CD14-positive monocyte (primary cell): ENCODE data around the gene TBL1XR1. TPM values are rescaled to one million over a fixed set of nuclear protein-coding genes. Genes with fewer than 3 reads are reported as not detected.
A peak's percentile ranks its signal among the peaks of the same experiment; 100 is the strongest.

Source experiments
- DNase-seq, 3 donors: peaks; one replicate each; pipeline ENCODE4 v3.0.0-alpha.2; 2011 to 2022
- H2AFZ ChIP-seq: 2 replicates; pipeline ENCODE4 v1.6.0; 2012; ENCODE audit warnings: mild to moderate bottlenecking, low read depth, low read length, inconsistent platforms; ENCODE audit not compliant: insufficient read depth, poor library complexity, severe bottlenecking
- H3K27ac ChIP-seq, 2 donors: 1 replicate in 1 of 2; 2 replicates in 1 of 2; pipeline ENCODE4 v1.5.1; 2012 to 2013; ENCODE audit warnings: low read length in 2 of 2, control low read depth in 1 of 2, inconsistent platforms in 1 of 2, low read depth in 1 of 2, mild to moderate bottlenecking in 1 of 2
- H3K27me3 ChIP-seq, 2 donors: one replicate each; pipeline versions ENCODE4 v1.6.0 to v1.6.1; 2011 to 2013; ENCODE audit warnings: low read length in 2 of 2; ENCODE audit not compliant: control insufficient read depth in 2 of 2, insufficient read depth in 2 of 2
- H3K36me3 ChIP-seq, 2 donors: replicated peaks in 1 of 2; 1 replicate in 1 of 2; 2 replicates in 1 of 2; pipeline versions ENCODE4 v1.5.1 to v1.6.1; 2012 to 2013; ENCODE audit warnings: low read length in 2 of 2, control low read depth in 1 of 2, inconsistent platforms in 1 of 2, mild to moderate bottlenecking in 1 of 2; ENCODE audit not compliant: insufficient read depth in 2 of 2, control insufficient read depth in 1 of 2
- H3K4me1 ChIP-seq, 2 donors: 1 replicate in 1 of 2; 2 replicates in 1 of 2; pipeline versions ENCODE4 v1.5.1 to v1.6.1; 2012 to 2013; ENCODE audit warnings: low read length in 2 of 2, control low read depth in 1 of 2, inconsistent platforms in 1 of 2, mild to moderate bottlenecking in 1 of 2, moderate library complexity in 1 of 2; ENCODE audit not compliant: insufficient read depth in 2 of 2, control insufficient read depth in 1 of 2
- H3K4me2 ChIP-seq: replicated peaks from 2 replicates; pipeline ENCODE3; 2012; ENCODE audit warnings: low read length, moderate library complexity, mild to moderate bottlenecking; ENCODE audit not compliant: poor library complexity, severe bottlenecking; ENCODE audit errors: extremely low read depth
- H3K4me3 ChIP-seq, 3 experiments: fragments of 200-600 bp in 1 of 3; sonication (generic) in 1 of 3; replicated peaks in 1 of 3; 1 replicate in 2 of 3; 2 replicates in 1 of 3; pipeline ENCODE4 v1.5.1; 2011 to 2013; ENCODE audit warnings: low read length in 3 of 3, mild to moderate bottlenecking in 3 of 3, control low read depth in 2 of 3, low read depth in 2 of 3, inconsistent platforms in 1 of 3, moderate library complexity in 1 of 3
- H3K79me2 ChIP-seq: 2 replicates; pipeline ENCODE4 v1.6.0; 2012; ENCODE audit warnings: mild to moderate bottlenecking, control low read depth, inconsistent platforms, low read length, moderate library complexity; ENCODE audit not compliant: insufficient read depth
- H3K9ac ChIP-seq: 2 replicates; pipeline ENCODE4 v1.6.0; 2017; ENCODE audit warnings: low read length, mild to moderate bottlenecking; ENCODE audit not compliant: insufficient read depth, poor library complexity, severe bottlenecking
- H3K9me3 ChIP-seq, 2 donors: replicated peaks in 1 of 2; 1 replicate in 1 of 2; 2 replicates in 1 of 2; pipeline versions ENCODE4 v1.5.1 to v1.6.1; 2012 to 2013; ENCODE audit warnings: low read length in 2 of 2, control low read depth in 1 of 2; ENCODE audit not compliant: control insufficient read depth in 1 of 2, insufficient read depth in 1 of 2
- H4K20me1 ChIP-seq: 2 replicates; pipeline ENCODE4 v1.6.0; 2012; ENCODE audit warnings: mild to moderate bottlenecking, low read length, control low read depth, moderate library complexity; ENCODE audit not compliant: insufficient read depth
- H3K27ac Mint-ChIP-seq, 7 donors: one replicate each; pipeline ENCODE4 v1.8.0; 2020; ENCODE audit warnings: mild to moderate bottlenecking in 7 of 7, mixed read lengths in 7 of 7, moderate library complexity in 6 of 7, inconsistent platforms in 2 of 7
- H3K27me3 Mint-ChIP-seq, 3 donors: one replicate each; pipeline ENCODE4 v1.8.0; 2021 to 2022; ENCODE audit warnings: low read depth in 3 of 3, mild to moderate bottlenecking in 3 of 3, mixed read lengths in 3 of 3, moderate library complexity in 3 of 3, inconsistent platforms in 1 of 3
- H3K36me3 Mint-ChIP-seq, 2 donors: one replicate each; pipeline ENCODE4 v1.8.0; 2020; ENCODE audit warnings: mixed read lengths in 2 of 2, inconsistent platforms in 1 of 2, mild to moderate bottlenecking in 1 of 2
- H3K4me1 Mint-ChIP-seq: one replicate; pipeline ENCODE4 v1.8.0; 2020; ENCODE audit warnings: mild to moderate bottlenecking, mixed read lengths
- H3K4me3 Mint-ChIP-seq, 2 donors: one replicate each; pipeline ENCODE4 v1.8.0; 2020; ENCODE audit warnings: mild to moderate bottlenecking in 2 of 2, mixed read lengths in 2 of 2, moderate library complexity in 1 of 2
- H3K9me3 Mint-ChIP-seq, 7 donors: one replicate each; pipeline ENCODE4 v1.8.0; 2020 to 2022; ENCODE audit warnings: mixed read lengths in 7 of 7, mild to moderate bottlenecking in 6 of 7, moderate library complexity in 6 of 7, inconsistent platforms in 2 of 7
- WGBS: methylation state at CpG from one replicate; pipeline ENCODE4 v1.1.5; 2013; ENCODE audit warnings: missing lambda C conversion rate; ENCODE audit not compliant: insufficient coverage; 5-methylcytosine and 5-hydroxymethylcytosine counted together
- intact Hi-C, 2 donors: fragments of 100-400 bp; cut with micrococcal nuclease; formaldehyde crosslinking; loops; one replicate each; pipeline versions ENCODE4 v1.15.0 to v1.15.1; 2023
- polyA plus RNA-seq, 3 donors: library from polyadenylated mRNA; depleted of rRNA in 1 of 3; unstranded in 2 of 3; stranded (reverse) in 1 of 3; fragments of 300-500 nt in 2 of 3; fragments of >200 nt in 1 of 3; fragmentation: Illumina TruSeq in 2 of 3; gene quantifications; 1 replicate in 2 of 3; 2 replicates in 1 of 3; pipeline ENCODE4 v1.2.3, GENCODE V29; 2012 to 2021
- TF ChIP-seq, protein P1 (sequence below): fragments of 200-600 bp; IDR thresholded peaks from one replicate; pipeline ENCODE4 v1.8.0; 2022; ENCODE audit warnings: antibody characterized with exemption, mild to moderate bottlenecking

Gene TBL1XR1
- polyA plus RNA-seq, 3 donors, result 10.2 to 20.4 (median 18.3) TPM

DNA sequence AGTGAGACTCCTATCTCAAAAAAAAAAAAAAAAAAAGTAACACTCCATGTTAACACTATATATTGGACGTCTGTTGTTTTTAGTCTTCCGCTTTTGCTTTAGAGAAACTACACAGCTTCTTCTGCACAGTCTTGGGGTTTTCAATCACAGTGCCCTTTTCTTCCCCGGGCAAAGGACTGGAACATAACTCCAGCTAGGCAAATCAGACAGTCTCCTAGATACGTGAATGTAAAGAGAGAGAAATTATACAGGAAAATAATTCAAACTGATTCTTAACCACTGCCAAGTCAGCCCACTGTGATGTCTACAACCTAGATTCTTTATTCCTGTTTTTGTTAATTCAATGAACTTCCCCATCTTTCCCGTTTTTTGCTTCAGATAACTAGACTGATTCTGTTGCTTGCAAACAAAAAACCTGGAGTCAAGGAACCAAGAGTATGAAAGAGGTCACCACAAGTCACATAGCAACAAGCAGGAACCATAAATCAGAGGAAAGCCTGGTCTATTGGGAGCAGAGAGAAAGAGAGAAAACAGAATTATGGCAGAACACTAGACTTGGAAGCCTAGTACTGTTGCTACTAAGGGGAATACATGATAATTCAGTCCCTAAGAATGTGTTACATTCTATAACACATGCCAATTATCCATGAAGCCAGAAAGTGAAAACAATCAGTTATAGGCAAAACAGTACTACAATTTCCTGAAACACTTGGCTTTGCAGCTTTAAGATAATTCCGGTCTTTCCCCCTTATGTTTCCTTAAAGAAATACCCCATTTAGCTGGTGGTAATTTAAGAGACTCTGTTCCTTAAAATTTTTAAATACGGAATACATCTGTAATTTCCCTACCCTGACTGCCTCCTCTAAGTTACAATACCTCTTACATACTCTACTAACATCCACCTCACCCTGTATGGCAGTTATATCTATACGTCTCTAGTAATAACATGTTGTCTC lies 63.1 kb downstream of the TBL1XR1 start:
- H3K4me3 Mint-ChIP-seq, result no peak overlapping the region
- peak overlapping the region; percentile 33 for H3K4me2 ChIP-seq
- H3K79me2 ChIP-seq, result peaks cover 98% of the 10 kb centered on the region
- H3K4me1 ChIP-seq, result peaks cover 6 to 17% of the 10 kb centered on the region in 2 donors
- H3K9ac ChIP-seq, result no peak overlapping the region
- H3K4me1 Mint-ChIP-seq, result peaks cover 33% of the 10 kb centered on the region
- H3K27me3 Mint-ChIP-seq, result no peaks in the 10 kb centered on the region
- no peaks in the 10 kb centered on the region for H3K27me3 ChIP-seq
- H3K27ac Mint-ChIP-seq, result peak overlapping the region in 5 of 7 donors; percentile 3 to 70 (median 67)
- WGBS, result no CpG with 5 or more reads among the region's 8 CpGs
- H3K36me3 ChIP-seq, result peaks cover 0 to 11% of the 10 kb centered on the region in 2 donors
- H3K36me3 Mint-ChIP-seq, result peaks cover 15 to 18% of the 10 kb centered on the region in 2 donors
- H3K9me3 Mint-ChIP-seq, result no peaks in the 10 kb centered on the region
- TF ChIP-seq, protein P1, sequence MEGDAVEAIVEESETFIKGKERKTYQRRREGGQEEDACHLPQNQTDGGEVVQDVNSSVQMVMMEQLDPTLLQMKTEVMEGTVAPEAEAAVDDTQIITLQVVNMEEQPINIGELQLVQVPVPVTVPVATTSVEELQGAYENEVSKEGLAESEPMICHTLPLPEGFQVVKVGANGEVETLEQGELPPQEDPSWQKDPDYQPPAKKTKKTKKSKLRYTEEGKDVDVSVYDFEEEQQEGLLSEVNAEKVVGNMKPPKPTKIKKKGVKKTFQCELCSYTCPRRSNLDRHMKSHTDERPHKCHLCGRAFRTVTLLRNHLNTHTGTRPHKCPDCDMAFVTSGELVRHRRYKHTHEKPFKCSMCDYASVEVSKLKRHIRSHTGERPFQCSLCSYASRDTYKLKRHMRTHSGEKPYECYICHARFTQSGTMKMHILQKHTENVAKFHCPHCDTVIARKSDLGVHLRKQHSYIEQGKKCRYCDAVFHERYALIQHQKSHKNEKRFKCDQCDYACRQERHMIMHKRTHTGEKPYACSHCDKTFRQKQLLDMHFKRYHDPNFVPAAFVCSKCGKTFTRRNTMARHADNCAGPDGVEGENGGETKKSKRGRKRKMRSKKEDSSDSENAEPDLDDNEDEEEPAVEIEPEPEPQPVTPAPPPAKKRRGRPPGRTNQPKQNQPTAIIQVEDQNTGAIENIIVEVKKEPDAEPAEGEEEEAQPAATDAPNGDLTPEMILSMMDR, result no peak
- intact Hi-C loops, result no loop called here
- no peak for DNase-seq
- H3K27ac ChIP-seq, result peak overlapping the region in 1 of 2 donors; percentile 34
- H4K20me1 ChIP-seq, result peaks cover 94% of the 10 kb centered on the region
- no peak overlapping the region for H2AFZ ChIP-seq
- H3K4me3 ChIP-seq, result no peak overlapping the region
- no peaks in the 10 kb centered on the region for H3K9me3 ChIP-seq

DNA sequence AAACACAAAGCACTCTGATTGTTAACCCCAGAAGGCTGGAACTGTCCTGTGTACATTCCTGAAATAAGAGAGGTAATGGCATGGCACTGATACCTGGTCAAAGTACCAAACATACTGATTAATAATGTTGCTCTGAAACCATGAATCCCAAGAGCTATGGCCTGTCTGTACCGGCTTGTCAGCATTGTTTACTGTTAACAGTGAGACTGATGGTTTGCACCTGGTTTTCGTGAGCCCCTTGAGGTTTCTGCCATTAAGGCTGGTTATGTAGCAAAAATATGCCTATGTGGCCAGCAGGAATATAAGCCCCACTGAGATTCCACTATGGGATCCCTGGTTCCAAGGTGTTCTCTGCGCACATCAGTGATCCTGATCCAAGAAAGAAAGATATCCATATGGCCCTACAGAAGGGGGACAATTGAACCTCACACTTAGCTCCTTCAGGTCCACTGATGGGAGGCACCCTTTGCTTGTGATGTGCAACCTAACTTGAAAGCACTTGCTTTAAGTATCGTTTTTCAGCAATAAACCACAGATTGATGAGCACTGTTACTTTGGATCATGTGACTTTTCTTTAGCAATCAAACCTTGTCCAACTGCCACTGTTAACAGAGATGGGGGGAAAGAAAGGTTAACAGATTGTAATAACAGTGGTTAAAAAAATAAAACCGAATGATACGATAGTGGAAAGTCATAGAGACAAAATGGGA lies 65.2 kb downstream of the TBL1XR1 start:
- TF ChIP-seq, protein P1, result no peak
- H3K27ac Mint-ChIP-seq, result peak overlapping the region in 3 of 7 donors; percentile 7 to 75 (median 20)
- intact Hi-C loops, result no loop called here
- Histone ChIP-seq H3K27ac (peak overlapping the region in 1 of 2 donors; percentile 46), H3K4me1 (peaks cover 6 to 17% of the 10 kb centered on the region in 2 donors), H3K9ac (no peak overlapping the region), H3K4me3 (no peak overlapping the region), H3K9me3 (no peaks in the 10 kb centered on the region), H3K36me3 (peaks cover 0 to 16% of the 10 kb centered on the region in 2 donors), H3K27me3 (no peaks in the 10 kb centered on the region), H3K79me2 (peaks cover 98% of the 10 kb centered on the region), H3K4me2 (no peak overlapping the region), H2AFZ (no peak overlapping the region), H4K20me1 (peaks cover 93% of the 10 kb centered on the region)
- 77% methylated on average over 4 of the region's 6 CpGs for WGBS
- H3K36me3 Mint-ChIP-seq, result peaks cover 18% of the 10 kb centered on the region in 2 donors
- no peaks in the 10 kb centered on the region for H3K27me3 Mint-ChIP-seq
- H3K4me1 Mint-ChIP-seq, result peaks cover 31% of the 10 kb centered on the region
- no peak overlapping the region for H3K4me3 Mint-ChIP-seq
- no peak for DNase-seq
- H3K9me3 Mint-ChIP-seq, result no peaks in the 10 kb centered on the region
